Measurements from ENCODE around the gene MGST1.

Gene MGST1

GRCh38 chr12:16325426-16325825, 22.0 kb upstream of the MGST1 start:
- Histone ChIP-seq H2BK15ac (replicated peaks; ENCODE audit: low read depth) (no peak overlapping the region), H2BK120ac (ENCODE audit: low read depth, low read length) (no peak overlapping the region), H3K79me1 (ENCODE audit: low read length) (no peaks in the 10 kb centered on the region), H3K79me2 (ENCODE audit: control insufficient read depth, insufficient read depth, low read length) (no peaks in the 10 kb centered on the region), H3K27me3 (ENCODE audit: insufficient read depth, low read length, poor library complexity) (no peaks in the 10 kb centered on the region), H3K23ac (ENCODE audit: low read length) (no peak overlapping the region), H3K9ac (ENCODE audit: low read length) (no peak overlapping the region), H3K4me1 (ENCODE audit: control insufficient read depth, low read depth, low read length) (no peaks in the 10 kb centered on the region), H4K8ac (ENCODE audit: low read depth, low read length) (no peak overlapping the region), H3K18ac (ENCODE audit: low read length) (no peak overlapping the region), H3K27ac (ENCODE audit: low read depth, low read length) (no peak overlapping the region), H3K4me2 (ENCODE audit: low read length) (no peak overlapping the region), H3K4me3 (ENCODE audit: low read length) (no peak overlapping the region), H3K36me3 (ENCODE audit: control insufficient read depth, insufficient read depth, low read length) (no peaks in the 10 kb centered on the region), H2BK5ac (ENCODE audit: low read length) (no peak overlapping the region), H3K56ac (ENCODE audit: low read length) (no peak overlapping the region), H4K5ac (ENCODE audit: low read length) (no peak overlapping the region), H3K4ac (ENCODE audit: low read depth, low read length) (no peak overlapping the region), H2AK5ac (ENCODE audit: low read length) (no peak overlapping the region)
- no CpG with 5 or more reads among the region's 3 CpGs for WGBS (ENCODE audit: extremely low coverage, insufficient coverage, low lambda C conversion rate)
- no peak for DNase-seq

- Histone ChIP-seq H2BK5ac (ENCODE audit: low read length) (no peak overlapping the region), H3K23ac (ENCODE audit: low read length) (no peak overlapping the region), H3K79me2 (ENCODE audit: control insufficient read depth, insufficient read depth, low read length) (no peaks in the 10 kb centered on the region), H4K8ac (ENCODE audit: low read depth, low read length) (no peak overlapping the region), H4K5ac (ENCODE audit: low read length) (no peak overlapping the region), H3K56ac (ENCODE audit: low read length) (no peak overlapping the region), H2BK15ac (replicated peaks; ENCODE audit: low read depth) (no peak overlapping the region), H3K18ac (ENCODE audit: low read length) (no peak overlapping the region), H3K79me1 (ENCODE audit: low read length) (no peaks in the 10 kb centered on the region), H3K36me3 (ENCODE audit: control insufficient read depth, insufficient read depth, low read length) (no peaks in the 10 kb centered on the region), H3K4me3 (ENCODE audit: low read length) (no peak overlapping the region), H3K4ac (ENCODE audit: low read depth, low read length) (no peak overlapping the region), H3K9ac (ENCODE audit: low read length) (no peak overlapping the region), H3K4me1 (ENCODE audit: control insufficient read depth, low read depth, low read length) (no peaks in the 10 kb centered on the region), H3K27me3 (ENCODE audit: insufficient read depth, low read length, poor library complexity) (no peaks in the 10 kb centered on the region), H3K4me2 (ENCODE audit: low read length) (no peak overlapping the region), H3K27ac (ENCODE audit: low read depth, low read length) (no peak overlapping the region), H2BK120ac (ENCODE audit: low read depth, low read length) (no peak overlapping the region), H2AK5ac (ENCODE audit: low read length) (no peak overlapping the region)
- no CpG with 5 or more reads among the region's 1 CpG for WGBS (ENCODE audit: extremely low coverage, insufficient coverage, low lambda C conversion rate)
- no peak for DNase-seq
These were observed 19.5 kb upstream of the MGST1 start for GRCh38 chr12:16327963-16328362.

- Histone ChIP-seq H3K36me3 (ENCODE audit: control insufficient read depth, insufficient read depth, low read length) (no peaks in the 10 kb centered on the region), H3K4me1 (ENCODE audit: control insufficient read depth, low read depth, low read length) (no peaks in the 10 kb centered on the region), H3K27ac (ENCODE audit: low read depth, low read length) (no peak overlapping the region), H3K4me3 (ENCODE audit: low read length) (no peak overlapping the region), H2AK5ac (ENCODE audit: low read length) (no peak overlapping the region), H3K9ac (ENCODE audit: low read length) (no peak overlapping the region), H3K27me3 (ENCODE audit: insufficient read depth, low read length, poor library complexity) (no peaks in the 10 kb centered on the region), H3K79me1 (ENCODE audit: low read length) (no peaks in the 10 kb centered on the region), H4K5ac (ENCODE audit: low read length) (no peak overlapping the region), H3K79me2 (ENCODE audit: control insufficient read depth, insufficient read depth, low read length) (no peaks in the 10 kb centered on the region), H3K4me2 (ENCODE audit: low read length) (no peak overlapping the region), H2BK120ac (ENCODE audit: low read depth, low read length) (no peak overlapping the region), H3K56ac (ENCODE audit: low read length) (no peak overlapping the region), H3K18ac (ENCODE audit: low read length) (no peak overlapping the region), H2BK5ac (ENCODE audit: low read length) (no peak overlapping the region), H4K8ac (ENCODE audit: low read depth, low read length) (no peak overlapping the region), H3K23ac (ENCODE audit: low read length) (no peak overlapping the region), H3K4ac (ENCODE audit: low read depth, low read length) (no peak overlapping the region), H2BK15ac (replicated peaks; ENCODE audit: low read depth) (no peak overlapping the region)
- DNase-seq, result no peak
- no CpG with 5 or more reads among the region's 2 CpGs for WGBS (ENCODE audit: extremely low coverage, insufficient coverage, low lambda C conversion rate)
These were observed 17.9 kb upstream of the MGST1 start for GRCh38 chr12:16329594-16329993.

GRCh38 chr12:16330560-16330959, 16.9 kb upstream of the MGST1 start:
- Histone ChIP-seq H3K4ac (ENCODE audit: low read depth, low read length) (no peak overlapping the region), H4K5ac (ENCODE audit: low read length) (no peak overlapping the region), H3K27me3 (ENCODE audit: insufficient read depth, low read length, poor library complexity) (no peaks in the 10 kb centered on the region), H3K79me1 (ENCODE audit: low read length) (no peaks in the 10 kb centered on the region), H3K79me2 (ENCODE audit: control insufficient read depth, insufficient read depth, low read length) (no peaks in the 10 kb centered on the region), H3K23ac (ENCODE audit: low read length) (no peak overlapping the region), H4K8ac (ENCODE audit: low read depth, low read length) (no peak overlapping the region), H3K56ac (ENCODE audit: low read length) (no peak overlapping the region), H3K27ac (ENCODE audit: low read depth, low read length) (no peak overlapping the region), H3K4me1 (ENCODE audit: control insufficient read depth, low read depth, low read length) (no peaks in the 10 kb centered on the region), H3K4me3 (ENCODE audit: low read length) (no peak overlapping the region), H3K36me3 (ENCODE audit: control insufficient read depth, insufficient read depth, low read length) (no peaks in the 10 kb centered on the region), H2AK5ac (ENCODE audit: low read length) (no peak overlapping the region), H3K18ac (ENCODE audit: low read length) (no peak overlapping the region), H2BK15ac (replicated peaks; ENCODE audit: low read depth) (no peak overlapping the region), H2BK5ac (ENCODE audit: low read length) (no peak overlapping the region), H3K9ac (ENCODE audit: low read length) (no peak overlapping the region), H2BK120ac (ENCODE audit: low read depth, low read length) (no peak overlapping the region), H3K4me2 (ENCODE audit: low read length) (no peak overlapping the region)
- no peak for DNase-seq
- no CpG with 5 or more reads among the region's 4 CpGs for WGBS (ENCODE audit: extremely low coverage, insufficient coverage, low lambda C conversion rate)

- Histone ChIP-seq H2BK15ac (replicated peaks; ENCODE audit: low read depth) (no peak overlapping the region), H3K4me3 (ENCODE audit: low read length) (no peak overlapping the region), H3K4me1 (ENCODE audit: control insufficient read depth, low read depth, low read length) (no peaks in the 10 kb centered on the region), H3K27me3 (ENCODE audit: insufficient read depth, low read length, poor library complexity) (no peaks in the 10 kb centered on the region), H2AK5ac (ENCODE audit: low read length) (no peak overlapping the region), H3K27ac (ENCODE audit: low read depth, low read length) (no peak overlapping the region), H3K79me2 (ENCODE audit: control insufficient read depth, insufficient read depth, low read length) (no peaks in the 10 kb centered on the region), H3K79me1 (ENCODE audit: low read length) (no peaks in the 10 kb centered on the region), H3K36me3 (ENCODE audit: control insufficient read depth, insufficient read depth, low read length) (no peaks in the 10 kb centered on the region), H3K23ac (ENCODE audit: low read length) (no peak overlapping the region), H4K8ac (ENCODE audit: low read depth, low read length) (no peak overlapping the region), H4K5ac (ENCODE audit: low read length) (no peak overlapping the region), H2BK120ac (ENCODE audit: low read depth, low read length) (no peak overlapping the region), H2BK5ac (ENCODE audit: low read length) (no peak overlapping the region), H3K56ac (ENCODE audit: low read length) (no peak overlapping the region), H3K4me2 (ENCODE audit: low read length) (no peak overlapping the region), H3K18ac (ENCODE audit: low read length) (no peak overlapping the region), H3K4ac (ENCODE audit: low read depth, low read length) (no peak overlapping the region), H3K9ac (ENCODE audit: low read length) (no peak overlapping the region)
- WGBS (ENCODE audit: extremely low coverage, insufficient coverage, low lambda C conversion rate), result no CpG with 5 or more reads among the region's 2 CpGs
- DNase-seq, result no peak
These were observed 15.4 kb upstream of the MGST1 start for GRCh38 chr12:16331998-16332397.

- Histone ChIP-seq H2BK5ac (ENCODE audit: low read length) (no peak overlapping the region), H3K18ac (ENCODE audit: low read length) (no peak overlapping the region), H2BK120ac (ENCODE audit: low read depth, low read length) (no peak overlapping the region), H3K4me1 (ENCODE audit: control insufficient read depth, low read depth, low read length) (no peaks in the 10 kb centered on the region), H3K9ac (ENCODE audit: low read length) (no peak overlapping the region), H2AK5ac (ENCODE audit: low read length) (no peak overlapping the region), H3K4ac (ENCODE audit: low read depth, low read length) (no peak overlapping the region), H3K27ac (ENCODE audit: low read depth, low read length) (no peak overlapping the region), H3K23ac (ENCODE audit: low read length) (no peak overlapping the region), H3K79me2 (ENCODE audit: control insufficient read depth, insufficient read depth, low read length) (no peaks in the 10 kb centered on the region), H3K36me3 (ENCODE audit: control insufficient read depth, insufficient read depth, low read length) (no peaks in the 10 kb centered on the region), H2BK15ac (replicated peaks; ENCODE audit: low read depth) (no peak overlapping the region), H3K56ac (ENCODE audit: low read length) (no peak overlapping the region), H3K79me1 (ENCODE audit: low read length) (no peaks in the 10 kb centered on the region), H3K27me3 (ENCODE audit: insufficient read depth, low read length, poor library complexity) (no peaks in the 10 kb centered on the region), H4K8ac (ENCODE audit: low read depth, low read length) (no peak overlapping the region), H3K4me2 (ENCODE audit: low read length) (no peak overlapping the region), H3K4me3 (ENCODE audit: low read length) (no peak overlapping the region), H4K5ac (ENCODE audit: low read length) (no peak overlapping the region)
- DNase-seq, result no peak
- no CpG with 5 or more reads among the region's 4 CpGs for WGBS (ENCODE audit: extremely low coverage, insufficient coverage, low lambda C conversion rate)
These were observed 11.6 kb upstream of the MGST1 start for GRCh38 chr12:16335838-16336237.

Measured in mesendoderm (in vitro differentiated cells).